HEK293 (cell line): Measurements from ENCODE around the gene KRT80.

Experiments
- BCL11B ChIP-seq: fragments of 450-650 bp; formaldehyde crosslinking; IDR thresholded peaks from 2 replicates; pipeline ENCODE4 v1.5.1; 2016; ENCODE audit warnings: low read depth, missing biosample characterization, missing genetic modification characterization
- GLI2 ChIP-seq: fragments of 450-650 bp; formaldehyde crosslinking; IDR thresholded peaks from 2 replicates; pipeline ENCODE4; 2017; ENCODE audit warnings: missing biosample characterization, missing genetic modification characterization, low read depth, borderline replicate concordance
- HOXA7 ChIP-seq: sonication (generic); formaldehyde crosslinking; IDR thresholded peaks from 2 replicates; pipeline ENCODE4 v1.8.1; 2022; ENCODE audit warnings: missing genetic modification reagents, borderline replicate concordance
- IKZF3 ChIP-seq: fragments of 450-650 bp; IDR thresholded peaks from 2 replicates; pipeline ENCODE4 v1.5.0; 2018; ENCODE audit warnings: missing biosample characterization, mild to moderate bottlenecking, missing genetic modification characterization, moderate library complexity
- KLF1 ChIP-seq: fragments of 450-650 bp; formaldehyde crosslinking; IDR thresholded peaks from 2 replicates; pipeline ENCODE4 v1.5.1; 2016; ENCODE audit warnings: missing biosample characterization, missing genetic modification characterization
- KLF10 ChIP-seq: fragments of 450-650 bp; IDR thresholded peaks from 2 replicates; pipeline ENCODE4 v1.5.1; 2018; ENCODE audit warnings: missing biosample characterization, mild to moderate bottlenecking, missing genetic modification characterization
- PRDM1 ChIP-seq: fragments of 450-650 bp; formaldehyde crosslinking; IDR thresholded peaks from 2 replicates; pipeline ENCODE4; 2016; ENCODE audit warnings: missing biosample characterization, missing genetic modification characterization
- SP2 ChIP-seq: fragments of 450-650 bp; formaldehyde crosslinking; IDR thresholded peaks from 2 replicates; pipeline ENCODE4 v1.5.1; 2016; ENCODE audit warnings: missing biosample characterization, missing genetic modification characterization
- SP3 ChIP-seq: fragments of 450-650 bp; formaldehyde crosslinking; IDR thresholded peaks from 2 replicates; pipeline ENCODE4 v1.5.1; 2016; ENCODE audit warnings: missing biosample characterization, missing genetic modification characterization
- SP7 ChIP-seq: fragments of 450-650 bp; formaldehyde crosslinking; IDR thresholded peaks from 2 replicates; pipeline ENCODE4 v1.5.1; 2016; ENCODE audit warnings: missing biosample characterization, missing genetic modification characterization
- ZFP41 ChIP-seq: fragments of 450-650 bp; formaldehyde crosslinking; IDR thresholded peaks from 2 replicates; pipeline ENCODE4 v1.5.1; 2016; ENCODE audit warnings: missing biosample characterization, missing genetic modification characterization, borderline replicate concordance
- ZIC2 ChIP-seq: fragments of 450-650 bp; formaldehyde crosslinking; IDR thresholded peaks from 2 replicates; pipeline ENCODE4 v1.5.1; 2016; ENCODE audit warnings: missing biosample characterization, missing genetic modification characterization
- ZNF133 ChIP-seq: fragments of 450-650 bp; formaldehyde crosslinking; IDR thresholded peaks from 2 replicates; pipeline ENCODE4 v1.5.1; 2016; ENCODE audit warnings: missing biosample characterization, missing genetic modification characterization
- ZNF19 ChIP-seq: fragments of 450-650 bp; formaldehyde crosslinking; IDR thresholded peaks from 2 replicates; pipeline ENCODE4; 2016; ENCODE audit warnings: missing biosample characterization, missing genetic modification characterization, low read depth
- ZNF248 ChIP-seq: fragments of 450-650 bp; formaldehyde crosslinking; IDR thresholded peaks from 2 replicates; pipeline ENCODE4 v1.5.1; 2017; ENCODE audit warnings: missing biosample characterization, missing genetic modification characterization
- ZNF335 ChIP-seq: fragments of 450-650 bp; formaldehyde crosslinking; conservative IDR thresholded peaks from 2 replicates; pipeline ENCODE4 v1.5.1; 2016; ENCODE audit warnings: missing biosample characterization, missing genetic modification characterization
- ZNF341 ChIP-seq: fragments of 450-650 bp; formaldehyde crosslinking; IDR thresholded peaks from 2 replicates; pipeline ENCODE4; 2016; ENCODE audit warnings: low read depth, missing biosample characterization, missing genetic modification characterization
- ZNF560 ChIP-seq: fragments of 450-650 bp; formaldehyde crosslinking; IDR thresholded peaks from 2 replicates; pipeline ENCODE4 v1.5.1; 2017; ENCODE audit warnings: missing biosample characterization, missing genetic modification characterization, borderline replicate concordance
- ZNF596 ChIP-seq: fragments of 450-650 bp; IDR thresholded peaks from 2 replicates; pipeline ENCODE4 v1.5.0; 2018; ENCODE audit warnings: missing biosample characterization, mild to moderate bottlenecking, missing genetic modification characterization, moderate library complexity
- ZNF600 ChIP-seq: fragments of 450-650 bp; formaldehyde crosslinking; IDR thresholded peaks from 2 replicates; pipeline ENCODE4 v1.5.1; 2016; ENCODE audit warnings: missing biosample characterization, missing genetic modification characterization
- ZNF626 ChIP-seq: fragments of 450-650 bp; sonication (Bioruptor Pico); formaldehyde crosslinking; IDR thresholded peaks from 2 replicates; pipeline ENCODE4 v1.5.1; 2018; ENCODE audit warnings: missing biosample characterization, missing genetic modification characterization, inconsistent platforms
- ZNF658 ChIP-seq: fragments of 450-650 bp; formaldehyde crosslinking; IDR thresholded peaks from 2 replicates; pipeline ENCODE4; 2016; ENCODE audit warnings: missing biosample characterization, missing genetic modification characterization
- ZNF664 ChIP-seq: fragments of 450-650 bp; formaldehyde crosslinking; IDR thresholded peaks from 2 replicates; pipeline ENCODE4 v1.5.1; 2016; ENCODE audit warnings: missing biosample characterization, missing genetic modification characterization
- ZNF785 ChIP-seq: fragments of 450-650 bp; formaldehyde crosslinking; IDR thresholded peaks from 2 replicates; pipeline ENCODE4 v1.5.1; 2016; ENCODE audit warnings: missing biosample characterization, missing genetic modification characterization
- ZNF791 ChIP-seq: fragments of 450-650 bp; formaldehyde crosslinking; IDR thresholded peaks from 2 replicates; pipeline ENCODE4 v1.5.1; 2016; ENCODE audit warnings: missing biosample characterization, missing genetic modification characterization
- ZNF792 ChIP-seq: fragments of 450-650 bp; formaldehyde crosslinking; IDR thresholded peaks from 2 replicates; pipeline ENCODE4 v1.5.1; 2016; ENCODE audit warnings: missing biosample characterization, missing genetic modification characterization
- ZNF830 ChIP-seq: fragments of 450-650 bp; IDR thresholded peaks from 2 replicates; pipeline ENCODE4 v1.5.0; 2018; ENCODE audit warnings: missing biosample characterization, missing genetic modification characterization, low read depth, mild to moderate bottlenecking, moderate library complexity
- ZNF837 ChIP-seq: fragments of 450-650 bp; formaldehyde crosslinking; IDR thresholded peaks from 2 replicates; pipeline ENCODE4 v1.5.1; 2016; ENCODE audit warnings: missing biosample characterization, missing genetic modification characterization
- TF ChIP-seq, protein P1 (sequence below): fragments of 450-650 bp; formaldehyde crosslinking; IDR thresholded peaks from 2 replicates; pipeline ENCODE4 v1.5.1; 2017; ENCODE audit warnings: missing biosample characterization, missing genetic modification characterization
- TF ChIP-seq, protein P2 (sequence below): sonication (generic); formaldehyde crosslinking; IDR thresholded peaks from 2 replicates; pipeline ENCODE4 v1.8.1; 2022; ENCODE audit warnings: mild to moderate bottlenecking, moderate library complexity, missing genetic modification reagents
- TF ChIP-seq, protein P3 (sequence below): fragments of 450-650 bp; formaldehyde crosslinking; IDR thresholded peaks from 2 replicates; pipeline ENCODE4 v1.5.1; 2016; ENCODE audit warnings: missing biosample characterization, missing genetic modification characterization
- TF ChIP-seq, protein P4 (sequence below): fragments of 450-650 bp; formaldehyde crosslinking; IDR thresholded peaks from 2 replicates; pipeline ENCODE4 v1.5.1; 2016; ENCODE audit warnings: missing biosample characterization, missing genetic modification characterization
- TF ChIP-seq, protein P5 (sequence below): fragments of 450-650 bp; formaldehyde crosslinking; IDR thresholded peaks from 2 replicates; pipeline ENCODE4 v1.5.1; 2016; ENCODE audit warnings: missing biosample characterization, missing genetic modification characterization
- TF ChIP-seq, protein P6 (sequence below): fragments of 450-650 bp; formaldehyde crosslinking; IDR thresholded peaks from 2 replicates; pipeline ENCODE4 v1.5.1; 2016; ENCODE audit warnings: missing biosample characterization, missing genetic modification characterization

The KRT80 gene

DNA sequence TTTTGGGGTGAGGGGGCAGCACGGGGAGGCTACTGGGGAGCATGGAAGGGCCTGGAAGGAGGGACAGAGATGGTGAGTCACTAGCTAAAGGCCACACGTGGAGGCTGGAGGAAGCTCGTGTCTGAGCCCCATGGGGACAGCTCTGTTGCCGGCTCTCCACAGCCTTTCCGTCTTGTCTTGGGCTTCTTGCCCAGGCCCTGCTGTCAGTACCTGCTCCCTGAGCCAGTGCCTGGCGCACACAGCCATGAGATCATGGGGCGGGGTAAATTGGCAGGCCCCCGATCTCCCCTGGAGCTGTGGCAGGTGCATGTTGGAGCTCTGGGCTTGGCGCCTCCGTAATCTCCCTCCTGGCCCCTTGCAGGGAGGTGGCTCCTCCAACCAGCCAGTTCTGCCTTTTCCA, 16.1 kb upstream of the KRT80 start (continued):
- TF ChIP-seq ZNF248, result no peak
- TF ChIP-seq ZNF596 (tag by site-specific recombination), result no peak
- no peak for TF ChIP-seq ZNF600 (tag by site-specific recombination)
- TF ChIP-seq, protein P1, sequence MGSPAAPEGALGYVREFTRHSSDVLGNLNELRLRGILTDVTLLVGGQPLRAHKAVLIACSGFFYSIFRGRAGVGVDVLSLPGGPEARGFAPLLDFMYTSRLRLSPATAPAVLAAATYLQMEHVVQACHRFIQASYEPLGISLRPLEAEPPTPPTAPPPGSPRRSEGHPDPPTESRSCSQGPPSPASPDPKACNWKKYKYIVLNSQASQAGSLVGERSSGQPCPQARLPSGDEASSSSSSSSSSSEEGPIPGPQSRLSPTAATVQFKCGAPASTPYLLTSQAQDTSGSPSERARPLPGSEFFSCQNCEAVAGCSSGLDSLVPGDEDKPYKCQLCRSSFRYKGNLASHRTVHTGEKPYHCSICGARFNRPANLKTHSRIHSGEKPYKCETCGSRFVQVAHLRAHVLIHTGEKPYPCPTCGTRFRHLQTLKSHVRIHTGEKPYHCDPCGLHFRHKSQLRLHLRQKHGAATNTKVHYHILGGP (tag by site-specific recombination), result no peak
- no peak for TF ChIP-seq PRDM1 (tag by site-specific recombination)
- TF ChIP-seq HOXA7, result no peak
- TF ChIP-seq ZNF133, result no peak
- TF ChIP-seq ZNF830 (tag by site-specific recombination), result no peak
- TF ChIP-seq ZIC2 (tag by site-specific recombination), result peak; percentile 86
- TF ChIP-seq ZNF792 (tag by site-specific recombination), result no peak
- TF ChIP-seq ZNF341 (tag by site-specific recombination), result no peak
- TF ChIP-seq, protein P2, sequence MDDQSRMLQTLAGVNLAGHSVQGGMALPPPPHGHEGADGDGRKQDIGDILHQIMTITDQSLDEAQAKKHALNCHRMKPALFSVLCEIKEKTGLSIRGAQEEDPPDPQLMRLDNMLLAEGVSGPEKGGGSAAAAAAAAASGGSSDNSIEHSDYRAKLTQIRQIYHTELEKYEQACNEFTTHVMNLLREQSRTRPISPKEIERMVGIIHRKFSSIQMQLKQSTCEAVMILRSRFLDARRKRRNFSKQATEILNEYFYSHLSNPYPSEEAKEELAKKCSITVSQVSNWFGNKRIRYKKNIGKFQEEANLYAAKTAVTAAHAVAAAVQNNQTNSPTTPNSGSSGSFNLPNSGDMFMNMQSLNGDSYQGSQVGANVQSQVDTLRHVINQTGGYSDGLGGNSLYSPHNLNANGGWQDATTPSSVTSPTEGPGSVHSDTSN (CRISPR knock-in tag), result no peak
- TF ChIP-seq, protein P3, sequence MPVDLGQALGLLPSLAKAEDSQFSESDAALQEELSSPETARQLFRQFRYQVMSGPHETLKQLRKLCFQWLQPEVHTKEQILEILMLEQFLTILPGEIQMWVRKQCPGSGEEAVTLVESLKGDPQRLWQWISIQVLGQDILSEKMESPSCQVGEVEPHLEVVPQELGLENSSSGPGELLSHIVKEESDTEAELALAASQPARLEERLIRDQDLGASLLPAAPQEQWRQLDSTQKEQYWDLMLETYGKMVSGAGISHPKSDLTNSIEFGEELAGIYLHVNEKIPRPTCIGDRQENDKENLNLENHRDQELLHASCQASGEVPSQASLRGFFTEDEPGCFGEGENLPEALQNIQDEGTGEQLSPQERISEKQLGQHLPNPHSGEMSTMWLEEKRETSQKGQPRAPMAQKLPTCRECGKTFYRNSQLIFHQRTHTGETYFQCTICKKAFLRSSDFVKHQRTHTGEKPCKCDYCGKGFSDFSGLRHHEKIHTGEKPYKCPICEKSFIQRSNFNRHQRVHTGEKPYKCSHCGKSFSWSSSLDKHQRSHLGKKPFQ (tag by site-specific recombination), result no peak
- TF ChIP-seq ZNF335 (tag by site-specific recombination), result peak; percentile 48
- no peak for TF ChIP-seq IKZF3 (tag by site-specific recombination)
- no peak for TF ChIP-seq ZNF658 (tag by site-specific recombination)
- peak; percentile 74 for TF ChIP-seq KLF1 (tag by site-specific recombination)
- TF ChIP-seq BCL11B (tag by site-specific recombination), result no peak
- TF ChIP-seq KLF10 (tag by site-specific recombination), result no peak
- TF ChIP-seq ZNF626 (tag by site-specific recombination), result no peak
- no peak for TF ChIP-seq ZNF560 (tag by site-specific recombination)
- no peak for TF ChIP-seq ZNF791 (tag by site-specific recombination)
- TF ChIP-seq ZFP41 (tag by site-specific recombination), result no peak
- TF ChIP-seq GLI2 (tag by site-specific recombination), result no peak
- TF ChIP-seq SP7 (tag by site-specific recombination), result peak; percentile 25; the same call in 1 of the 2 replicates
- TF ChIP-seq, protein P4, sequence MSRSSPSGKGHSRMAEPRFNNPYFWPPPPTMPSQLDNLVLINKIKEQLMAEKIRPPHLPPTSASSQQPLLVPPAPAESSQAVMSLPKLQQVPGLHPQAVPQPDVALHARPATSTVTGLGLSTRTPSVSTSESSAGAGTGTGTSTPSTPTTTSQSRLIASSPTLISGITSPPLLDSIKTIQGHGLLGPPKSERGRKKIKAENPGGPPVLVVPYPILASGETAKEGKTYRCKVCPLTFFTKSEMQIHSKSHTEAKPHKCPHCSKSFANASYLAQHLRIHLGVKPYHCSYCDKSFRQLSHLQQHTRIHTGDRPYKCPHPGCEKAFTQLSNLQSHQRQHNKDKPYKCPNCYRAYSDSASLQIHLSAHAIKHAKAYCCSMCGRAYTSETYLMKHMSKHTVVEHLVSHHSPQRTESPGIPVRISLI, result no peak
- TF ChIP-seq ZNF837 (tag by site-specific recombination), result no peak
- TF ChIP-seq SP2 (tag by site-specific recombination), result no peak
- no peak for TF ChIP-seq ZNF785
- TF ChIP-seq, protein P5, sequence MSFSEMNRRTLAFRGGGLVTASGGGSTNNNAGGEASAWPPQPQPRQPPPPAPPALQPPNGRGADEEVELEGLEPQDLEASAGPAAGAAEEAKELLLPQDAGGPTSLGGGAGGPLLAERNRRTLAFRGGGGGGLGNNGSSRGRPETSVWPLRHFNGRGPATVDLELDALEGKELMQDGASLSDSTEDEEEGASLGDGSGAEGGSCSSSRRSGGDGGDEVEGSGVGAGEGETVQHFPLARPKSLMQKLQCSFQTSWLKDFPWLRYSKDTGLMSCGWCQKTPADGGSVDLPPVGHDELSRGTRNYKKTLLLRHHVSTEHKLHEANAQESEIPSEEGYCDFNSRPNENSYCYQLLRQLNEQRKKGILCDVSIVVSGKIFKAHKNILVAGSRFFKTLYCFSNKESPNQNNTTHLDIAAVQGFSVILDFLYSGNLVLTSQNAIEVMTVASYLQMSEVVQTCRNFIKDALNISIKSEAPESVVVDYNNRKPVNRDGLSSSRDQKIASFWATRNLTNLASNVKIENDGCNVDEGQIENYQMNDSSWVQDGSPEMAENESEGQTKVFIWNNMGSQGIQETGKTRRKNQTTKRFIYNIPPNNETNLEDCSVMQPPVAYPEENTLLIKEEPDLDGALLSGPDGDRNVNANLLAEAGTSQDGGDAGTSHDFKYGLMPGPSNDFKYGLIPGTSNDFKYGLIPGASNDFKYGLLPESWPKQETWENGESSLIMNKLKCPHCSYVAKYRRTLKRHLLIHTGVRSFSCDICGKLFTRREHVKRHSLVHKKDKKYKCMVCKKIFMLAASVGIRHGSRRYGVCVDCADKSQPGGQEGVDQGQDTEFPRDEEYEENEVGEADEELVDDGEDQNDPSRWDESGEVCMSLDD (tag by site-specific recombination), result 0 out of 2 replicates have a peak, but pooled peaks have one; percentile 22
- TF ChIP-seq ZNF19 (tag by site-specific recombination), result no peak
- TF ChIP-seq, protein P6, sequence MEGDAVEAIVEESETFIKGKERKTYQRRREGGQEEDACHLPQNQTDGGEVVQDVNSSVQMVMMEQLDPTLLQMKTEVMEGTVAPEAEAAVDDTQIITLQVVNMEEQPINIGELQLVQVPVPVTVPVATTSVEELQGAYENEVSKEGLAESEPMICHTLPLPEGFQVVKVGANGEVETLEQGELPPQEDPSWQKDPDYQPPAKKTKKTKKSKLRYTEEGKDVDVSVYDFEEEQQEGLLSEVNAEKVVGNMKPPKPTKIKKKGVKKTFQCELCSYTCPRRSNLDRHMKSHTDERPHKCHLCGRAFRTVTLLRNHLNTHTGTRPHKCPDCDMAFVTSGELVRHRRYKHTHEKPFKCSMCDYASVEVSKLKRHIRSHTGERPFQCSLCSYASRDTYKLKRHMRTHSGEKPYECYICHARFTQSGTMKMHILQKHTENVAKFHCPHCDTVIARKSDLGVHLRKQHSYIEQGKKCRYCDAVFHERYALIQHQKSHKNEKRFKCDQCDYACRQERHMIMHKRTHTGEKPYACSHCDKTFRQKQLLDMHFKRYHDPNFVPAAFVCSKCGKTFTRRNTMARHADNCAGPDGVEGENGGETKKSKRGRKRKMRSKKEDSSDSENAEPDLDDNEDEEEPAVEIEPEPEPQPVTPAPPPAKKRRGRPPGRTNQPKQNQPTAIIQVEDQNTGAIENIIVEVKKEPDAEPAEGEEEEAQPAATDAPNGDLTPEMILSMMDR (tag by site-specific recombination), result no peak
- no peak for TF ChIP-seq SP3 (tag by site-specific recombination)
- TF ChIP-seq ZNF664 (tag by site-specific recombination), result no peak
